HCT116 (cell line): ENCODE results near the gene S100A13. TPM values are rescaled to one million over a fixed set of nuclear protein-coding genes. Genes with fewer than 3 reads are reported as not detected.

ENCODE experiments used
- ATAC-seq: fragments of 200-7000 bp; cut with Tn5 transposase; 2 replicates; pipeline ENCODE4 v1.9.1; 2020; ENCODE audit warnings: mild to moderate bottlenecking, moderate library complexity
- BruUV-seq: library from RNA; stranded (reverse); fragments of 400-500 nt; replicated peaks from 2 replicates; lab custom pipeline; 2021; lab: Mats Ljungman, UMichigan
- CTCF ChIA-PET: fragments of 300-600 bp; sonication (Branson Sonifier 250); formaldehyde crosslinking; loops from one replicate; lab custom pipeline; 2021; ENCODE audit warnings: antibody characterized with exemption; lab: Charles Lee
- POLR2A ChIA-PET: fragments of 300-600, 350-600 bp; sonication (Branson Sonifier 250); formaldehyde crosslinking; loops from one replicate; lab custom pipeline; 2021; ENCODE audit warnings: antibody characterized with exemption; lab: Charles Lee
- RAD21 ChIA-PET, 2 experiments: fragments of 300-600 bp; sonication (Branson Sonifier 250); formaldehyde crosslinking; loops; one replicate each; lab custom pipeline; 2023; ENCODE audit warnings: low total read pairs in 2 of 2; ENCODE audit not compliant: uncharacterized antibody in 2 of 2, unreplicated experiment in 2 of 2, low non-redundant PET in 1 of 2; lab: Charles Lee
- DNase-seq: peaks from one replicate; pipeline ENCODE4 v3.0.0-alpha.2; 2010; ENCODE audit warnings: low read depth, low spot score
- H2AFZ ChIP-seq: fragments of 200-600 bp; shearing (Covaris generic), sonication (generic); 2 replicates; pipeline ENCODE4 v1.6.1; 2017; ENCODE audit warnings: low read depth, mixed run types, mixed read lengths, antibody characterized with exemption, low read length; ENCODE audit not compliant: poor library complexity, severe bottlenecking
- H3K27ac ChIP-seq: 2 replicates; pipeline ENCODE4 v1.5.1; 2012; ENCODE audit warnings: low read depth, low read length
- H3K27me3 ChIP-seq: fragments of 200-600 bp; sonication (generic); 2 replicates; pipeline ENCODE4 v1.6.1; 2016; ENCODE audit warnings: mixed run types, low read length, mixed read lengths; ENCODE audit not compliant: insufficient read depth
- H3K36me3 ChIP-seq, 2 experiments: fragments of 200-500 bp in 1 of 2; fragments of 200-600 bp in 1 of 2; sonication (Bioruptor generic) in 1 of 2; sonication (generic) in 1 of 2; 2 replicates each; pipeline versions ENCODE4 v1.5.1 to v1.6.1; 2014 to 2016; ENCODE audit warnings: low read length in 2 of 2, inconsistent platforms in 1 of 2, mixed read lengths in 1 of 2, mixed run types in 1 of 2; ENCODE audit not compliant: insufficient read depth in 2 of 2, control insufficient read depth in 1 of 2
- H3K4me1 ChIP-seq, 2 experiments: fragments of 200-600 bp in 1 of 2; sonication (generic) in 1 of 2; 2 replicates each; pipeline versions ENCODE4 v1.5.1 to v1.6.1; 2012 to 2017; ENCODE audit warnings: low read length in 2 of 2, inconsistent platforms in 1 of 2, mild to moderate bottlenecking in 1 of 2, mixed read lengths in 1 of 2, mixed run types in 1 of 2, moderate library complexity in 1 of 2; ENCODE audit not compliant: insufficient read depth in 2 of 2, control insufficient read depth in 1 of 2
- H3K4me2 ChIP-seq: fragments of 200-600 bp; sonication (generic); 2 replicates; pipeline ENCODE4 v1.6.1; 2017; ENCODE audit warnings: mixed run types, low read length, mixed read lengths
- H3K4me3 ChIP-seq, 2 experiments: fragments of 200-600 bp in 1 of 2; sonication (generic) in 1 of 2; replicated peaks in 1 of 2; 2 replicates each; pipeline ENCODE4 v1.5.1; 2011 to 2016; ENCODE audit warnings: low read length in 2 of 2, control low read depth in 1 of 2, low read depth in 1 of 2, mild to moderate bottlenecking in 1 of 2, mixed read lengths in 1 of 2, mixed run types in 1 of 2
- H3K79me2 ChIP-seq: fragments of 200-600 bp; sonication (generic); 2 replicates; pipeline ENCODE4 v1.6.1; 2017; ENCODE audit warnings: mild to moderate bottlenecking, mixed run types, low read length, moderate library complexity, mixed read lengths; ENCODE audit not compliant: insufficient read depth
- H3K9ac ChIP-seq: fragments of 200-600 bp; sonication (generic); 2 replicates; pipeline ENCODE4 v1.6.1; 2016; ENCODE audit warnings: low read length, mixed read lengths
- H3K9me2 ChIP-seq: fragments of 200-600 bp; sonication (generic), shearing (Covaris generic); 2 replicates; pipeline ENCODE4 v1.6.1; 2017; ENCODE audit warnings: mixed run types, mild to moderate bottlenecking, moderate library complexity; ENCODE audit not compliant: insufficient read depth
- H3K9me3 ChIP-seq, 2 experiments: fragments of 200-500 bp in 1 of 2; fragments of 200-600 bp in 1 of 2; sonication (Bioruptor generic) in 1 of 2; sonication (generic) in 1 of 2; 2 replicates each; pipeline ENCODE4 v1.6.1; 2014 to 2017; ENCODE audit warnings: low read length in 2 of 2, mixed read lengths in 2 of 2, inconsistent platforms in 1 of 2, low read depth in 1 of 2, mild to moderate bottlenecking in 1 of 2, mixed run types in 1 of 2, moderate library complexity in 1 of 2; ENCODE audit not compliant: control insufficient read depth in 1 of 2, insufficient read depth in 1 of 2
- H4K20me1 ChIP-seq: fragments of 200-600 bp; sonication (generic), shearing (Covaris generic); 2 replicates; pipeline ENCODE4 v1.6.1; 2017; ENCODE audit warnings: mixed run types, mild to moderate bottlenecking, moderate library complexity; ENCODE audit not compliant: insufficient read depth
- CEBPB ChIP-seq: IDR thresholded peaks from 2 replicates; pipeline ENCODE4 v1.6.1; 2012; ENCODE audit warnings: low read depth
- EZH2 ChIP-seq: fragments of 200-600 bp; sonication (generic); IDR thresholded peaks from 2 replicates; pipeline ENCODE4 v1.6.1; 2017; ENCODE audit warnings: antibody characterized with exemption, mixed run types
- EZH2phosphoT487 ChIP-seq: fragments of 200-600 bp; IDR thresholded peaks from 2 replicates; pipeline ENCODE4 v1.6.1; 2018; ENCODE audit warnings: antibody characterized with exemption, borderline replicate concordance
- JUND ChIP-seq: IDR thresholded peaks from 2 replicates; pipeline ENCODE4 v1.6.1; 2012
- SP1 ChIP-seq: IDR thresholded peaks from 2 replicates; pipeline ENCODE4 v1.6.1; 2012; ENCODE audit warnings: low read depth
- SRF ChIP-seq: IDR thresholded peaks from 2 replicates; pipeline ENCODE4 v1.6.1; 2012; ENCODE audit warnings: low read depth
- ZBTB33 ChIP-seq: IDR thresholded peaks from 2 replicates; pipeline ENCODE4 v1.6.1; 2011; ENCODE audit warnings: mild to moderate bottlenecking, low read length, moderate library complexity; ENCODE audit not compliant: insufficient replicate concordance; ENCODE audit errors: extremely low read depth
- ZFX ChIP-seq: fragments of 450-650 bp; IDR thresholded peaks from 2 replicates; pipeline ENCODE4 v1.6.1; 2017
- intact Hi-C: fragments of 100-400 bp; cut with micrococcal nuclease; formaldehyde crosslinking; loops from 2 replicates; pipeline ENCODE4 v1.10.0; 2022
- total RNA-seq: library from RNA; stranded (reverse); gene quantifications from one replicate; pipeline ENCODE4 v1.2.1, GENCODE V29; 2021; ENCODE audit not compliant: unreplicated experiment

The S100A13 gene
- total RNA-seq, 1 experiment from 2014 or later = 143 TPM

GRCh38 chr1:153616917-153617311 is 10.4 kb downstream of the S100A13 start:
- H3K4me3 ChIP-seq = no peak overlapping the region
- peak overlapping the region; percentile 61 for H3K9ac ChIP-seq
- H4K20me1 ChIP-seq = no peaks in the 10 kb centered on the region
- H3K9me3 ChIP-seq = no peaks in the 10 kb centered on the region
- H3K9me2 ChIP-seq = no peaks in the 10 kb centered on the region
- TSS peak; percentile 64 for BruUV-seq
- H3K36me3 ChIP-seq = no peaks in the 10 kb centered on the region
- CTCF ChIA-PET = interaction anchor here (1.2 to 7.7 kb wide), 7 partner anchors 10 to 106 kb away, joined by 3 to 76 read pairs (median 9); partner anchors contain the start of genes CHTOP, S100A1 and S100A13
- H2AFZ ChIP-seq = no peak overlapping the region
- POLR2A ChIA-PET = interaction anchor here (0.6 to 9.1 kb wide), 7 partner anchors 7 to 363 kb away, joined by 3 to 172 read pairs (median 13); partner anchors contain the start of genes CHTOP, S100A1, S100A13 and S100A6
- H3K27me3 ChIP-seq = no peaks in the 10 kb centered on the region
- DNase-seq = no peak
- H3K79me2 ChIP-seq = peaks cover 33% of the 10 kb centered on the region
- no peak for TF ChIP-seq SP1
- TF ChIP-seq JUND = no peak
- TF ChIP-seq EZH2 = no peak
- no peak for TF ChIP-seq ZBTB33
- no peak; the same call in 1 of the 2 replicates for TF ChIP-seq ZFX
- no peak for TF ChIP-seq CEBPB
- no peak for TF ChIP-seq EZH2phosphoT487
- TF ChIP-seq SRF = no peak
- RAD21 ChIA-PET = interaction anchor here (0.6 to 2.2 kb wide), 5 partner anchors 10 to 44 kb away, joined by 3 to 9 read pairs (median 7); partner anchors contain the start of gene S100A13 (in 2 of the 2)
- peaks cover 39 to 57% of the 10 kb centered on the region in 2 experiments for H3K4me1 ChIP-seq
- H3K27ac ChIP-seq = peak overlapping the region; percentile 79
- ATAC-seq = no peak; the same call in 1 of the 2 replicates
- H3K4me2 ChIP-seq = peak overlapping the region; percentile 73
- intact Hi-C loops = loop anchor here (2.0 kb wide), 2 partner anchors 44 to 106 kb away; no protein-coding TSS in a partner anchor
